MM.1S (cell line): ENCODE data around the gene AATK.

Experiments
- DNase-seq: peaks from one replicate; pipeline ENCODE4 v3.0.0-alpha.2; 2015
- H2AFZ ChIP-seq: fragments of 300-600 bp; sonication (generic); 2 replicates; pipeline ENCODE4 v1.6.0; 2016; ENCODE audit warnings: antibody characterized with exemption, low read length
- H3F3A ChIP-seq: fragments of 300-600 bp; sonication (generic); 2 replicates; pipeline ENCODE4 v1.6.1; 2016; ENCODE audit warnings: mild to moderate bottlenecking, antibody characterized with exemption, low read length, moderate library complexity, mixed read lengths; ENCODE audit not compliant: insufficient read depth
- H3K27ac ChIP-seq: fragments of 300-600 bp; sonication (generic); 2 replicates; pipeline ENCODE4 v1.5.1; 2016; ENCODE audit warnings: mild to moderate bottlenecking, low read length
- H3K27me3 ChIP-seq: fragments of 300-600 bp; sonication (generic); replicated peaks from 2 replicates; pipeline ENCODE4 v1.6.0; 2016; ENCODE audit warnings: low read length; ENCODE audit not compliant: insufficient read depth
- H3K36me3 ChIP-seq: fragments of 300-600 bp; sonication (generic); replicated peaks from 2 replicates; pipeline ENCODE4 v1.6.1; 2016; ENCODE audit warnings: mild to moderate bottlenecking, low read length, mixed read lengths; ENCODE audit not compliant: insufficient read depth
- H3K4me1 ChIP-seq: fragments of 300-600 bp; sonication (generic); 2 replicates; pipeline ENCODE4 v1.6.1; 2016; ENCODE audit warnings: low read length, mixed read lengths
- H3K4me2 ChIP-seq: fragments of 300-600 bp; sonication (generic); 2 replicates; pipeline ENCODE4 v1.6.0; 2016; ENCODE audit warnings: low read depth, low read length
- H3K4me3 ChIP-seq: fragments of 300-600 bp; sonication (generic); 2 replicates; pipeline ENCODE4 v1.5.1; 2016; ENCODE audit warnings: low read length, mixed read lengths
- H3K79me2 ChIP-seq: fragments of 300-600 bp; sonication (generic); 2 replicates; pipeline ENCODE4 v1.6.1; 2016; ENCODE audit warnings: mixed run types, low read length, mixed read lengths
- H3K9ac ChIP-seq: fragments of 300-600 bp; sonication (generic); 2 replicates; pipeline ENCODE4 v1.6.1; 2016; ENCODE audit warnings: low read length, mixed read lengths
- H3K9me2 ChIP-seq: fragments of 300-600 bp; sonication (generic); replicated peaks from 2 replicates; pipeline ENCODE4 v1.6.1; 2016; ENCODE audit warnings: mild to moderate bottlenecking, low read length, mixed read lengths; ENCODE audit not compliant: insufficient read depth
- H3K9me3 ChIP-seq: fragments of 300-600 bp; sonication (generic); replicated peaks from 2 replicates; pipeline ENCODE4 v1.6.1; 2016; ENCODE audit warnings: mild to moderate bottlenecking, low read length, mixed read lengths; ENCODE audit not compliant: insufficient read depth
- H4K20me1 ChIP-seq: fragments of 300-600 bp; sonication (generic); 2 replicates; pipeline ENCODE4 v1.6.1; 2016; ENCODE audit warnings: mild to moderate bottlenecking, low read length, moderate library complexity, mixed read lengths; ENCODE audit not compliant: insufficient read depth
- CTCF ChIP-seq: fragments of 300-600 bp; sonication (generic); IDR thresholded peaks from 2 replicates; pipeline ENCODE4 v1.5.1; 2016; ENCODE audit warnings: antibody characterized with exemption, low read length, mixed read lengths
- EZH2 ChIP-seq: fragments of 300-600 bp; sonication (generic); optimal IDR thresholded peaks from 2 replicates; pipeline ENCODE3; 2017; ENCODE audit warnings: low read depth, mild to moderate bottlenecking, antibody characterized with exemption, low read length, mixed read lengths
- EZH2phosphoT487 ChIP-seq: fragments of 300-600 bp; sonication (generic); IDR thresholded peaks from 2 replicates; pipeline ENCODE4 v1.6.1; 2018; ENCODE audit warnings: antibody characterized with exemption, low read length

The AATK gene

GRCh38 chr17:81153340-81153803 lies 12.6 kb downstream of the AATK start:
- no peaks in the 10 kb centered on the region for H3K79me2 ChIP-seq
- H4K20me1 ChIP-seq: no peaks in the 10 kb centered on the region
- H3K27ac ChIP-seq: no peak overlapping the region
- peaks cover 94% of the 10 kb centered on the region for H3K27me3 ChIP-seq
- DNase-seq: peak; percentile 31
- no peak overlapping the region for H3K4me2 ChIP-seq
- no peaks in the 10 kb centered on the region for H3K9me2 ChIP-seq
- no peaks in the 10 kb centered on the region for H3K4me1 ChIP-seq
- peaks cover 4% of the 10 kb centered on the region; the same call in 1 of the 2 replicates for H3F3A ChIP-seq
- no peaks in the 10 kb centered on the region for H3K36me3 ChIP-seq
- H3K9ac ChIP-seq: no peak overlapping the region
- H3K9me3 ChIP-seq: no peaks in the 10 kb centered on the region
- no peak for TF ChIP-seq EZH2phosphoT487
- no peak for TF ChIP-seq CTCF
- TF ChIP-seq EZH2: no peak
- H2AFZ ChIP-seq: no peak overlapping the region
- H3K4me3 ChIP-seq: no peak overlapping the region

- no peak overlapping the region for H3K9ac ChIP-seq
- TF ChIP-seq EZH2 (no peak), EZH2phosphoT487 (no peak), CTCF (no peak)
- H4K20me1 ChIP-seq: no peaks in the 10 kb centered on the region
- H3F3A ChIP-seq: peaks cover 4% of the 10 kb centered on the region; the same call in 1 of the 2 replicates
- no peaks in the 10 kb centered on the region for H3K4me1 ChIP-seq
- peak; percentile 70 for DNase-seq
- H3K79me2 ChIP-seq: no peaks in the 10 kb centered on the region
- peak overlapping the region; percentile 24; the same call in 1 of the 2 replicates for H3K4me2 ChIP-seq
- no peaks in the 10 kb centered on the region for H3K36me3 ChIP-seq
- H2AFZ ChIP-seq: no peak overlapping the region
- H3K27me3 ChIP-seq: peaks cover 94% of the 10 kb centered on the region
- H3K9me2 ChIP-seq: no peaks in the 10 kb centered on the region
- H3K9me3 ChIP-seq: no peaks in the 10 kb centered on the region
- H3K4me3 ChIP-seq: no peak overlapping the region
- H3K27ac ChIP-seq: no peak overlapping the region; the same call in 1 of the 2 replicates
These were observed 13.7 kb downstream of the AATK start for GRCh38 chr17:81152288-81152828.

- TF ChIP-seq EZH2phosphoT487 (no peak), CTCF (no peak), EZH2 (no peak)
- H3K79me2 ChIP-seq: no peaks in the 10 kb centered on the region
- peaks cover 93% of the 10 kb centered on the region for H3K27me3 ChIP-seq
- no peak overlapping the region for H3K9ac ChIP-seq
- no peak overlapping the region for H3K27ac ChIP-seq
- no peak overlapping the region for H2AFZ ChIP-seq
- H3K4me1 ChIP-seq: no peaks in the 10 kb centered on the region
- H3K36me3 ChIP-seq: no peaks in the 10 kb centered on the region
- H3K9me3 ChIP-seq: no peaks in the 10 kb centered on the region
- no peak overlapping the region for H3K4me2 ChIP-seq
- DNase-seq: no peak
- H3K4me3 ChIP-seq: no peak overlapping the region
- H3F3A ChIP-seq: peaks cover 4% of the 10 kb centered on the region; the same call in 1 of the 2 replicates
- no peaks in the 10 kb centered on the region for H3K9me2 ChIP-seq
- H4K20me1 ChIP-seq: no peaks in the 10 kb centered on the region
These were observed 14.7 kb downstream of the AATK start for GRCh38 chr17:81151278-81151677.
